HK-2 (cell line): ENCODE results near the gene PHACTR1.

Experiments
- DNase-seq: peaks from one replicate; pipeline ENCODE4 v3.0.0-alpha.2; 2018; ENCODE audit not compliant: unreplicated experiment

Gene PHACTR1

GRCh38 chr6:13262302-13263230 is 546.0 kb downstream of the PHACTR1 start:
- DNase-seq: no peak

GRCh38 chr6:13263669-13264068 is 547.1 kb downstream of the PHACTR1 start:
- DNase-seq: no peak

GRCh38 chr6:13267142-13267651 is 550.6 kb downstream of the PHACTR1 start:
- DNase-seq: no peak

DNA sequence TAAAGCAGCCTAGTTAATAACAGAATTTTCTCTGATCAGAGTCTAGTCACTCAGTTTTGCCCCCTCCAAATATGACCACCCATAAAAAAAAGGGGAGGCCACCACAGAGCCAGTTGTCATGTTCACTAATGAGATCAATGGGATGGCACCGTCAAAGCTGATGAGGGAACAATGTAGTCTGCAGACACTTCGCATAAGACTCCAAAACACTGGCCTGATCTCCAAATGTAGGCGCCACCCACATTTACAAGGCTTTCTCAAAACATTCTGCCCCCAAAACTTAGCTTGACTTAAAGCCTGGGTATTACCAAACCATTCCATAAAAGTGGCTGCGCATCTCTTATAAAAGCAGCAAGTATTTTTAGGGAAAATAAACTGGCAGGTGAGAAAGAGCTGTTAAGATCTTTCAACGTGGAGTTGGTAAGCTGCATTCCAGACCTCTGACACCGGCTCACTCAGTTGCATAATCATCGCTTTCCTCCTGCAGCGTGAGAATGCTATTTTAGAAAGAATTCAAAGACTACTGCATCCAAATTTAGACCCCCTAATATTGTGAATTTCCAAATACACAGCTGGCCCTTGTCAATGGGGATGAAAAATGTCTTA is 552.4 kb downstream of the PHACTR1 start:
- no peak for DNase-seq

GRCh38 chr6:13272131-13273046 is 555.8 kb downstream of the PHACTR1 start:
- DNase-seq: no peak

DNA sequence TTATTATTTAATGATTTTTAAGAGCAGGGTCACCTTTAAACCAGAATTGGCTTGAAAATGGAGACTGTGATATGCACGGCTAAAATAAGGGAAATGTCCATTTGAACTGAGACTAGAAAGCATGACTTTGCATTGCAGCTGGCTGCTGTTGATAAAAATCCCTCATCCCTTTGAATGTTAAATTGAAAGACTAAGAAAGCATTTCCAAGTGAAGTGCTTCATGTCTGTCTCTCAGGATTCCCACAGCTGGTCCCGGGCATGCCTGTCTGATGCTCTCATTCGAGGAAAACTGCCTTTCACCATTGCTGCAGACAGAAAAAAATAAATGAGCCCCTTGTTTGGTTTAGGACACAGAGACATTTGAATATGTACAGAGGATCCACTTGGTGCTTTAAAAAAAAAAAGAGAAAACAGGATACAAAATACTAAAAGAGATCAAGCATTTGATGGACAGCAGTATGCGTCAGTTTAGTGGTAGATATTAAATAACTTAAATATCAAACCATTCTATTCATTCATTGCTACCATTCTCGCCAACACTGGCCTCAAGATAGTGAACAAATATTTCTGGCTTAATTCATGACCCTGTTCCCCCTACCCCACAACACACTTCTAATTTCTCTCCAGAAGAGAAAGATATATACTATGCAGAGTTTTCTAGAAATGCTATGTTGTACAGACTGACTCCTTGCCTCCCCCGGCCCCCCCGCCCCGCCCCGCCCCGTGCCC is 556.8 kb downstream of the PHACTR1 start:
- DNase-seq: no peak

GRCh38 chr6:13273931-13274706 is 557.6 kb downstream of the PHACTR1 start:
- no peak for DNase-seq

DNA sequence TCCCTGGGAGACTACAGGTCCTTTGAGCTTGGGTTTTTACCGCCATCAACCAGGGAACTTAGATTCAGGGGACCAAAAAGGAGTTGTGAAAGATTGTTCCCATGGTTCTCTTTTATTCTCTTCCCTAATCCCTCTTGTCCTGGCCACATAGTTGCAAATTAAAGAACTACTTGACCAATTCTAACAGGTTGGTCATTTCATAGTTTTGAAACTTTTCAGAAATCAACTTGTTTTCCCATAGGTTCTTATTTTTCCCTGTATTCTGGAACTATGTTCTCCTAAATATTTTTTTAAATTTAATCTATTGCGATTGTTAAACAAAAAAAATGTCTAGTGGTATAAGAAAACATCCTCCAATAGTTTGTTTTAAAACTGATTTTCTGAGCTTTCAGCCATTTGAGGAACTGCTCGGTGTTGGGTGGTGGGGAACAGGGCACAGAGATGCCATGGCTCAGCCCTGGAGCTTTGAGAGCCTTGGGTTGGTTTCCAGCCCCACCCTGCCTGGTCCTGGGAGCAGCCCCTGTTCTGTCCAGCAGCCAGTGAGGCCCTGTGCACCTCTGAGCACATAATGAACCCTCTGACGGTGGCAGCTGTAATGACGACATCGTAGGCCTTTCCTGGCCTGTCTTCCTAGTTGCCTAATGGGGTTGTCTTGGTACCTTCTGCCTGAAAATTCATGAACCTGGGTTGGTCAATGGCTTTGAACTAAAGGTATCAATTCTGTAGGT is 558.3 kb downstream of the PHACTR1 start:
- DNase-seq: no peak

- no peak for DNase-seq
Observed at GRCh38 chr6:13275435-13275989, 558.9 kb downstream of the PHACTR1 start.

- DNase-seq: no peak
Observed at GRCh38 chr6:13277231-13277630, 560.7 kb downstream of the PHACTR1 start.

DNA sequence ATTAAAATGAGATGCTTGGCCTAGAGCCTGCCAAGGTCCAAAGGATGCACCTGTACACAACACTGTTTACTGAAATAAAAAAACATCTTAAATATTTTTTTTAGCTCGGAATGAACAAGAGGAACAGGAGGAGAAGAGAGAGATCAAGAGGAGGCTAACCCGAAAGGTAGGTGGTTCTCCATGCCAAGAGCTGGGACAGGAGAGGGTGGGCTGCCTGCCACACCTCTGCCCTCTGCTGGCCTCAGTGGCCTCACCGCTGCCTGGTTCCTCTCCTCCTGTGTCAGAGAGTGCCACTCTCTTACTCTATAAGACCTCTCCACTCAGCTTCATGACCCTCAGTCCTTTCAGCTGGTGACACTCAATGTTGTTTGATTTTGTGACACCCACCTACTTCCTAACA is 561.6 kb downstream of the PHACTR1 start:
- no peak for DNase-seq

DNA sequence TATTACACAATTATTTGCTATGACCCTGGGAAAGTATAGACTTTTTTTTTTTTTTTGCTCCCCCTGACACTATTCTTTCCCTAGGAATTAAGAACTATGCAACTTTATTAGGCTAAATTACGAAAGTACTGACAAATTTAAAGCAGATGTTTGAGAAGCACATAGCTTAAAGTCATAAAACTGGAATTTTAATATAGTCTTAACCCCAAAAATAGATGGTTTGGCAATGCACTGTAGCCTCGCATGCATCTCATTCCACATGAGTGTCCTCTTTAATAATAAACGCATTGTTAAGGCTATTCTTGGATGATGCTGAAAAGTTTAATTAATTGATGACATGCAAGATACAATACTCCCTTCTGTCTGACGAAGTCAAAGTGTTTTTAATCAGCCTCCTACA is 562.4 kb downstream of the PHACTR1 start:
- no peak for DNase-seq

- DNase-seq: no peak
Observed at GRCh38 chr6:13280254-13280653, 563.7 kb downstream of the PHACTR1 start.

GRCh38 chr6:13281686-13282085 is 565.1 kb downstream of the PHACTR1 start:
- no peak for DNase-seq

DNA sequence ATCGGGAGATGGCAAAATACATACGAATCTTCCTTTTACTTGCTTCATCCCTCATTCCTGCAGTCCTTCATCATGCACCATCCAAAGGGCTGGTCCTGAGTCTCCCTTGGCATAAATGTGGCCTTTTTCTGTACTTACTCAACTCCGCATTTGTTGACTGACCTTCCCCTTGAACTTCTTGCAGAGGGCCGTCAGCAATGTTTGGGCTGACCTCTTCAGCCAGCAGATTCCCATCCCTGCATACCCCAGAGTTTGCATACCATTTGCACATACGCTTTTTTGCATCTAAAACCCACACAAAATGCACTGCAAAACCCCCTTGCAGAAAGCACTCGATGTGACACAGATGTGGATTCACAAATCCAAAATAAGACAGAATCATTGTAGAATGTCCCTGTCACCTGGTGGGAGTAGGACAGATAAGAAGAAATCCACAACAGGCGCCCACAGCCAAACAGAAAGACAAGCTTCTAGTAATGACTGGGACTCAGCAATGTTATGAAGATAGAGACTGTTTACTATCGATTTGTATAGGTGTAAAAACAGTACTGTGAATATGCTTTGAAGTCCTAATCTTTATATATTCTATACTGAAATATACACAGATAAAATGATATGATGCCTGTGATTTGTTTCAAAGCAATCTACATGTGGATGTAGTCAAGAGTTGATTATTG is 566.0 kb downstream of the PHACTR1 start:
- DNase-seq: no peak

- no peak for DNase-seq
Observed at GRCh38 chr6:13283331-13283730, 566.8 kb downstream of the PHACTR1 start.

- DNase-seq: no peak
Observed at GRCh38 chr6:13284646-13285045, 568.1 kb downstream of the PHACTR1 start.

DNA sequence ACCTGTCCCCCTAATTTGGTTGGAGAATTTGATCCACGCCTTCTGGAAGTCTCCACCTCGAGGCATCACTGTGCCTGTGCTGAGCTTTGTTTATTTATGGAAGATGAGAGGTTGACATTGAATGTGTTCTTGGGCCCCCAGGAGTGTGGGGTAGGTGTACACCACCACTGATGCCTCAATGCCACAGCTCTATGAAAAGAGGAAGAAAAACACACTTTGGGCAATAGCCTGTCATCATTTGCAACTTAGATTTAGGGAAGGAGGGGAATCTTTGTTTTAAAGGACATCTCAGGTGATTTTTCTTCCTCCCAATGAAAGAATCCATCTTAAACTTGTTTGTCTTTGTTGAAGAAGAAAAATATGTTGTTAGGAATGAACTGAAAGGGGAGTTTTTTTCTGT is 569.1 kb downstream of the PHACTR1 start:
- no peak for DNase-seq

GRCh38 chr6:13286181-13286580 is 569.6 kb downstream of the PHACTR1 start:
- no peak for DNase-seq
